Kidney epithelial cell (primary cell): ENCODE data around the gene ELL2. TPM values are rescaled to one million over a fixed set of nuclear protein-coding genes. Genes with fewer than 3 reads are reported as not detected.

Experiments
- DNase-seq: peaks from one replicate; pipeline ENCODE4 v3.0.0-alpha.2; 2010; ENCODE audit warnings: low read depth
- H3K27me3 ChIP-seq: 2 replicates; pipeline ENCODE4 v1.6.0; 2011; ENCODE audit warnings: low read length; ENCODE audit not compliant: control insufficient read depth, insufficient read depth
- H3K36me3 ChIP-seq: 2 replicates; pipeline ENCODE4 v1.5.1; 2011; ENCODE audit warnings: low read length; ENCODE audit not compliant: control insufficient read depth, insufficient read depth
- H3K4me3 ChIP-seq: 2 replicates; pipeline ENCODE4 v1.5.1; 2011; ENCODE audit warnings: low read depth, mild to moderate bottlenecking, control low read depth, low read length
- total RNA-seq: library from RNA; depleted of rRNA; stranded (reverse); fragments of >200 nt; gene quantifications from 2 replicates; pipeline ENCODE4 v1.2.3, GENCODE V29; 2015
- TF ChIP-seq, protein P1 (sequence below): IDR thresholded peaks from 2 replicates; pipeline ENCODE4 v1.5.1; 2011; ENCODE audit warnings: mild to moderate bottlenecking, moderate library complexity, low read length, control low read depth, inconsistent platforms; ENCODE audit not compliant: insufficient read depth, poor library complexity, severe bottlenecking

The ELL2 gene
- total RNA-seq, 1 donor from 2014 or later: 14.1 TPM

DNA sequence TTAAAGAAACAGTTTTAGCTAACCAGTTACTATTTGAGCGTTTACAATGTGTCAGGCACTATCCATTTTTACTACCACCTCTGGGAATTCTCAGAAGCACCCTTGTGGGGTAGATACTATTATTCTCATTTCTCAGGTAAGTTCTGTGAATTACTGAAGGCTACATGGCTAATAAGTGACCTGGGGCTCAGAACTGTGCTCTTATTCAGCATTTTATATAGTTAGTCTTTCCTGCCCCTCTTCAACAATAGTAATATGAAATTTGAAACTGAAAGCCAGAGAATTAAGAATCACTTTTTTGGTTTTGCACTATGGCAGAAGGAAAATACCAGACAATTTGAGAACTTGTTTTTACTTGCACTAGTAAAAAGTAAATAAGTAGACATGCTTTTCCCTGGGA lies 11.8 kb downstream of the ELL2 start:
- no peak for DNase-seq
- no peaks in the 10 kb centered on the region for H3K27me3 ChIP-seq
- no peaks in the 10 kb centered on the region for H3K36me3 ChIP-seq
- no peak overlapping the region for H3K4me3 ChIP-seq
- TF ChIP-seq, protein P1, sequence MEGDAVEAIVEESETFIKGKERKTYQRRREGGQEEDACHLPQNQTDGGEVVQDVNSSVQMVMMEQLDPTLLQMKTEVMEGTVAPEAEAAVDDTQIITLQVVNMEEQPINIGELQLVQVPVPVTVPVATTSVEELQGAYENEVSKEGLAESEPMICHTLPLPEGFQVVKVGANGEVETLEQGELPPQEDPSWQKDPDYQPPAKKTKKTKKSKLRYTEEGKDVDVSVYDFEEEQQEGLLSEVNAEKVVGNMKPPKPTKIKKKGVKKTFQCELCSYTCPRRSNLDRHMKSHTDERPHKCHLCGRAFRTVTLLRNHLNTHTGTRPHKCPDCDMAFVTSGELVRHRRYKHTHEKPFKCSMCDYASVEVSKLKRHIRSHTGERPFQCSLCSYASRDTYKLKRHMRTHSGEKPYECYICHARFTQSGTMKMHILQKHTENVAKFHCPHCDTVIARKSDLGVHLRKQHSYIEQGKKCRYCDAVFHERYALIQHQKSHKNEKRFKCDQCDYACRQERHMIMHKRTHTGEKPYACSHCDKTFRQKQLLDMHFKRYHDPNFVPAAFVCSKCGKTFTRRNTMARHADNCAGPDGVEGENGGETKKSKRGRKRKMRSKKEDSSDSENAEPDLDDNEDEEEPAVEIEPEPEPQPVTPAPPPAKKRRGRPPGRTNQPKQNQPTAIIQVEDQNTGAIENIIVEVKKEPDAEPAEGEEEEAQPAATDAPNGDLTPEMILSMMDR: no peak

DNA sequence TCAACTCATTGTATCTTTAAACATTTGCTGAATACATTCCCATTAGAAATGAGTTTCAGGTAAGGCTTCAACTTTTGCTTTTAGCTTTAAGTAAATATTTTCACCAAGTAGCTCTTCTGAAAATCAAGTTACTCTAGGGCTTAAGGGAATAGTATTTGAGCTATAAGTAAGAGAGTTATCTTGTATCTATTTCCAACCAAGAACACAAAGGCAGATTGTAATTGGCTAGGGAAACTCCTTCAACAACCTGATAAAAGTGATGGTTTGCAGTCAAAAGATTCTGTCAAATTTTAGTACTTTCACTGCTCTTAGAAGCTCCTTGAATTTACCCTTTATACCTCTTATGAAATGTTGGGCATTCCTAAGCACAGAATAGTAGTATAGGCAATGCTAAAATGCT lies 13.0 kb downstream of the ELL2 start:
- H3K36me3 ChIP-seq: no peaks in the 10 kb centered on the region
- DNase-seq: no peak
- H3K27me3 ChIP-seq: no peaks in the 10 kb centered on the region
- TF ChIP-seq, protein P1: no peak
- H3K4me3 ChIP-seq: no peak overlapping the region

GRCh38 chr5:95946451-95946850 lies 15.2 kb downstream of the ELL2 start:
- Histone ChIP-seq H3K4me3 (no peak overlapping the region), H3K36me3 (no peaks in the 10 kb centered on the region), H3K27me3 (no peaks in the 10 kb centered on the region)
- no peak for DNase-seq
- TF ChIP-seq, protein P1: no peak

GRCh38 chr5:95942968-95943367 lies 18.7 kb downstream of the ELL2 start:
- TF ChIP-seq, protein P1: no peak
- H3K36me3 ChIP-seq: no peaks in the 10 kb centered on the region
- no peak overlapping the region for H3K4me3 ChIP-seq
- no peaks in the 10 kb centered on the region for H3K27me3 ChIP-seq
- DNase-seq: no peak

DNA sequence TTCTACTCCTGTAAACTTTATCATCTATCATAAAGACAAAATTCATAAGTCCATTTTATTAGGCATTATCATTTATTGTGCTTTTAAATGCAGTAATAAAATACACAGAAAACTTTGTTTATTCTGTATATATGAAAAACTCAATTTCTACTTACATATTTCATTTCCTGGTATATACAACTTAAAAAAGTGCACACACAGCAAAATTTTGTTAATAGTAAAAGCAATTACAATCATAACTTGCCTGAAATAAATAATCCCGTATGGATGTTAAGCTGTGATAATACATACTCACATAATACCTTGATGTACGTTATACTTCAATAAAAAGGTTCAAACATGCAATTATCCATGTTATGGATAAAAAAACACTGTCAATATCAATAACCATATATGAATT lies 19.2 kb downstream of the ELL2 start:
- Histone ChIP-seq H3K27me3 (no peaks in the 10 kb centered on the region), H3K36me3 (no peaks in the 10 kb centered on the region), H3K4me3 (no peak overlapping the region)
- DNase-seq: no peak
- TF ChIP-seq, protein P1: no peak

- H3K27me3 ChIP-seq: no peaks in the 10 kb centered on the region
- DNase-seq: no peak
- TF ChIP-seq, protein P1: no peak
- no peaks in the 10 kb centered on the region for H3K36me3 ChIP-seq
- H3K4me3 ChIP-seq: no peak overlapping the region
These were observed 19.9 kb downstream of the ELL2 start for GRCh38 chr5:95941756-95942155.
